H9 (cell line): ENCODE results near the gene PUM1. TPM values are rescaled to one million over a fixed set of nuclear protein-coding genes. Genes with fewer than 3 reads are reported as not detected.

Experiments used
- DNase-seq: peaks from one replicate; pipeline ENCODE4 v3.0.0-alpha.2; 2017
- H2AFZ ChIP-seq: one replicate; pipeline ENCODE4 v1.6.1; 2013; ENCODE audit warnings: mild to moderate bottlenecking, low read length, control low read depth, moderate library complexity
- H2AK5ac ChIP-seq: 2 replicates; pipeline ENCODE4 v1.6.1; 2013; ENCODE audit warnings: low read length, control low read depth, mixed read lengths; ENCODE audit not compliant: insufficient read length
- H2BK120ac ChIP-seq: one replicate; pipeline ENCODE4 v1.6.1; 2013; ENCODE audit warnings: low read depth, mild to moderate bottlenecking, low read length, control low read depth, inconsistent platforms; ENCODE audit not compliant: poor library complexity, severe bottlenecking
- H2BK12ac ChIP-seq: 2 replicates; pipeline ENCODE4 v1.6.1; 2013; ENCODE audit warnings: low read length, control low read depth, mixed read lengths, low read depth; ENCODE audit not compliant: insufficient read length
- H2BK15ac ChIP-seq: 2 replicates; pipeline ENCODE4 v1.6.1; 2013; ENCODE audit warnings: low read depth, low read length, control low read depth
- H2BK20ac ChIP-seq: one replicate; pipeline ENCODE4 v1.6.1; 2013; ENCODE audit warnings: low read depth, mild to moderate bottlenecking, low read length, control low read depth, inconsistent platforms; ENCODE audit not compliant: poor library complexity, severe bottlenecking
- H2BK5ac ChIP-seq: 2 replicates; pipeline ENCODE4 v1.6.1; 2013; ENCODE audit warnings: low read length, control low read depth, mixed read lengths; ENCODE audit not compliant: insufficient read length
- H3K14ac ChIP-seq: 2 replicates; pipeline ENCODE4 v1.6.1; 2013; ENCODE audit warnings: low read length, control low read depth; ENCODE audit not compliant: insufficient read depth
- H3K18ac ChIP-seq: 2 replicates; pipeline ENCODE4 v1.6.1; 2013; ENCODE audit warnings: low read depth, mild to moderate bottlenecking, mixed read lengths, low read length, control low read depth; ENCODE audit not compliant: insufficient read length
- H3K23ac ChIP-seq: 2 replicates; pipeline ENCODE4 v1.6.1; 2013; ENCODE audit warnings: low read length, control low read depth, mixed read lengths, low read depth; ENCODE audit not compliant: insufficient read length
- H3K23me2 ChIP-seq: 2 replicates; pipeline ENCODE4 v1.6.1; 2013; ENCODE audit warnings: low read depth, mild to moderate bottlenecking, mixed read lengths, low read length, control low read depth; ENCODE audit not compliant: insufficient read length, poor library complexity, severe bottlenecking
- H3K27ac ChIP-seq: 2 replicates; pipeline ENCODE4 v1.5.1; 2013; ENCODE audit warnings: low read length, control low read depth, mixed read lengths, low read depth; ENCODE audit not compliant: insufficient read length
- H3K27me3 ChIP-seq: 2 replicates; pipeline ENCODE4 v1.6.1; 2013; ENCODE audit warnings: low read length, control low read depth, inconsistent platforms; ENCODE audit not compliant: insufficient read depth
- H3K4ac ChIP-seq: 2 replicates; pipeline ENCODE4 v1.6.1; 2013; ENCODE audit warnings: low read depth, mild to moderate bottlenecking, control low read depth, inconsistent platforms, low read length, moderate library complexity
- H3K4me1 ChIP-seq: 2 replicates; pipeline ENCODE4 v1.6.1; 2013; ENCODE audit warnings: low read length, control low read depth, inconsistent platforms; ENCODE audit not compliant: insufficient read depth
- H3K4me2 ChIP-seq: 2 replicates; pipeline ENCODE4 v1.6.1; 2013; ENCODE audit warnings: low read length, control low read depth, mixed read lengths; ENCODE audit not compliant: insufficient read length, insufficient read depth
- H3K56ac ChIP-seq: 2 replicates; pipeline ENCODE4 v1.6.1; 2013; ENCODE audit warnings: low read depth, mild to moderate bottlenecking, mixed read lengths, low read length, control low read depth; ENCODE audit not compliant: insufficient read length
- H3K79me1 ChIP-seq: 2 replicates; pipeline ENCODE4 v1.6.1; 2013; ENCODE audit warnings: low read depth, mild to moderate bottlenecking, moderate library complexity, low read length, control low read depth, inconsistent platforms; ENCODE audit not compliant: insufficient read depth, poor library complexity, severe bottlenecking
- H3K79me2 ChIP-seq: 2 replicates; pipeline ENCODE4 v1.6.1; 2013; ENCODE audit warnings: low read length, control low read depth, inconsistent platforms; ENCODE audit not compliant: insufficient read depth
- H3K9ac ChIP-seq: 2 replicates; pipeline ENCODE4 v1.6.1; 2013; ENCODE audit warnings: low read length, control low read depth, mixed read lengths; ENCODE audit not compliant: insufficient read length; ENCODE audit errors: extremely low read depth
- H3K9me3 ChIP-seq: one replicate; pipeline ENCODE4 v1.6.1; 2013; ENCODE audit warnings: low read depth, low read length, inconsistent platforms; ENCODE audit not compliant: control insufficient read depth
- H3T11ph ChIP-seq: one replicate; pipeline ENCODE4 v1.6.1; 2013; ENCODE audit warnings: mild to moderate bottlenecking, low read length, control low read depth, inconsistent platforms
- H4K20me1 ChIP-seq: one replicate; pipeline ENCODE4 v1.6.1; 2013; ENCODE audit not compliant: control insufficient read depth, insufficient read length, insufficient read depth
- H4K5ac ChIP-seq: 2 replicates; pipeline ENCODE4 v1.6.1; 2013; ENCODE audit warnings: low read depth, mild to moderate bottlenecking, mixed read lengths, low read length, control low read depth; ENCODE audit not compliant: insufficient read length
- H4K8ac ChIP-seq: replicated peaks from 2 replicates; pipeline ENCODE4 v1.6.1; 2013; ENCODE audit warnings: low read length, control low read depth, mixed read lengths, low read depth; ENCODE audit not compliant: insufficient read length
- H4K91ac ChIP-seq: 2 replicates; pipeline ENCODE4 v1.6.1; 2013; ENCODE audit warnings: low read depth, mild to moderate bottlenecking, moderate library complexity, mixed read lengths, low read length, control low read depth; ENCODE audit not compliant: insufficient read length
- H3K27ac Mint-ChIP-seq, 3 experiments: 2 replicates in 2 of 3; 3 replicates in 1 of 3; pipeline ENCODE4 v1.8.0; 2020 to 2021; ENCODE audit warnings: mixed read lengths in 3 of 3, mild to moderate bottlenecking in 1 of 3, moderate library complexity in 1 of 3
- H3K27me3 Mint-ChIP-seq: 2 replicates; pipeline ENCODE4 v1.8.0; 2021; ENCODE audit warnings: low read depth, mild to moderate bottlenecking, moderate library complexity, mixed read lengths
- H3K36me3 Mint-ChIP-seq, 3 experiments: 2 replicates in 2 of 3; 3 replicates in 1 of 3; pipeline ENCODE4 v1.8.0; 2020 to 2021; ENCODE audit warnings: low read depth in 3 of 3, mixed read lengths in 3 of 3; ENCODE audit not compliant: insufficient read depth in 1 of 3
- H3K4me1 Mint-ChIP-seq, 2 experiments: 2 replicates each; pipeline ENCODE4 v1.8.0; 2020; ENCODE audit warnings: mixed read lengths in 2 of 2
- H3K4me3 Mint-ChIP-seq, 2 experiments: 2 replicates in 1 of 2; 3 replicates in 1 of 2; pipeline ENCODE4 v1.8.0; 2020 to 2021; ENCODE audit warnings: mild to moderate bottlenecking in 2 of 2, mixed read lengths in 2 of 2, moderate library complexity in 1 of 2
- H3K9me3 Mint-ChIP-seq, 2 experiments: 2 replicates in 1 of 2; 3 replicates in 1 of 2; pipeline ENCODE4 v1.8.0; 2020; ENCODE audit warnings: mild to moderate bottlenecking in 2 of 2, mixed read lengths in 2 of 2, moderate library complexity in 1 of 2
- CTCF ChIP-seq: fragments of 200-600 bp; sonication (generic); conservative IDR thresholded peaks from 3 replicates; pipeline ENCODE4 v1.8.0; 2021; ENCODE audit warnings: antibody characterized with exemption, mild to moderate bottlenecking
- WGBS: extraction: QIAGEN DNeasy Blood & Tissue Kit; methylation state at CpG from one replicate; pipeline ENCODE4 v1.1.7; 2013; ENCODE audit warnings: missing lambda C conversion rate, low lambda C conversion rate, mixed read lengths; ENCODE audit not compliant: insufficient read length; ENCODE audit errors: extremely low coverage; 5-methylcytosine and 5-hydroxymethylcytosine counted together
- total RNA-seq: library from RNA; stranded (reverse); gene quantifications from 2 replicates; pipeline ENCODE4 v1.2.1, GENCODE V29; 2021

Gene PUM1
- total RNA-seq, 1 experiment from 2014 or later = 164 TPM

- Histone ChIP-seq H3K23ac (no peak overlapping the region), H2BK5ac (no peak overlapping the region), H2BK12ac (no peak overlapping the region), H2BK120ac (no peak overlapping the region), H3K9me3 (no peaks in the 10 kb centered on the region), H3K79me1 (peaks cover 12% of the 10 kb centered on the region), H3K27me3 (no peaks in the 10 kb centered on the region), H2AFZ (no peak overlapping the region), H3K4me1 (no peaks in the 10 kb centered on the region), H3K4ac (no peak overlapping the region), H3K4me2 (no peak overlapping the region), H3K79me2 (peaks cover 3% of the 10 kb centered on the region; the same call in 1 of the 2 replicates), H4K91ac (no peak overlapping the region), H2BK20ac (no peak overlapping the region), H3K18ac (no peak overlapping the region), H2BK15ac (no peak overlapping the region), H3T11ph (no peak overlapping the region), H3K27ac (no peak overlapping the region), H3K23me2 (no peaks in the 10 kb centered on the region), H4K20me1 (no peaks in the 10 kb centered on the region), H4K8ac (no peak overlapping the region), H2AK5ac (no peak overlapping the region), H3K14ac (no peak overlapping the region), H3K9ac (no peak overlapping the region), H4K5ac (no peak overlapping the region), H3K56ac (no peak overlapping the region)
- no peaks in the 10 kb centered on the region for H3K9me3 Mint-ChIP-seq
- H3K36me3 Mint-ChIP-seq = peaks cover 17 to 61% (median 54%) of the 10 kb centered on the region in 3 experiments; a peak in 6 of 7 replicates
- no CpG with 5 or more reads among the region's 6 CpGs for WGBS
- peak overlapping the region in 2 of 3 experiments; percentile 9 to 58; a peak in 3 of 7 replicates for H3K27ac Mint-ChIP-seq
- no peaks in the 10 kb centered on the region for H3K27me3 Mint-ChIP-seq
- no peak for DNase-seq
- no peak overlapping the region for H3K4me3 Mint-ChIP-seq
- TF ChIP-seq CTCF = no peak
- peaks cover 16 to 20% of the 10 kb centered on the region in 2 experiments for H3K4me1 Mint-ChIP-seq
These were observed 84.3 kb downstream of the PUM1 start for GRCh38 chr1:30981172-30981571.
